ENCODE results near the gene VCAM1.

The VCAM1 gene

DNA sequence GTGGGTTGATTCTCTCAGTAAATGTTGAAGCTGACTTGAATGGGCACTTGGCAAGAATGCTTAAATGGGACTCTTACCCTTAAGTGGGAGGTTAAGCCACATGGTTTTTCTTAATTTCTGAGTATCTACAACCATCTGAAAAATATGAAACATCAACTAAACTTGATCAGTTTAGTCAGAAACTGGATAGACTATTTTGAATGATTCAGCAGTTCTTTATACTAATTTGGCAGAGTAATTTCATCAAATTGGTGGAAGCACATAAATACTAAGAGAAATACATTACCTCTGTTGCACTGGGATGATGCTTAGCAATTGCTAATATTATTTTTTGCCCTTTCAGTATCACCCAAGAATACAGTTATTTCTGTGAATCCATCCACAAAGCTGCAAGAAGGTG is 4.7 kb downstream of the VCAM1 start:
- no peak for DNase-seq (ENCODE audit: low read depth)

DNA sequence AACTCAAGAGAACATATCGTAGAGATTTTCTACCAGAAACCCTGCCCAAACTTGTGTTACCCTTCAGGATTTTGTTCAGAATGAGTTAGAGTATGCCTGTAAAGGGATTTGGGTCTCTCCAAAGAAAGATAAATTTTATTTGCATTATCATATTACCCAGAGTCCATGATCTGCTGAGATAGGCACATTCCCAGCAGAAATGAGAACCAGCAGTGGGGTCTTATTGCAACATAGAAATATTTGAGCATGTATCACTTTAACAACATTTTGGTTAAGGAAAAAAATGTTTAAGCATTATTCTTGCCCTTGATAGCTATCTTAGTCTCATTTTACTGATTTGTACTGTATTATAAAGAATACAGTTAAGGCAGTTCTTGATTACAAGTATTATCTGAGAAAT is 10.6 kb downstream of the VCAM1 start:
- DNase-seq (ENCODE audit: low read depth), result no peak

DNA sequence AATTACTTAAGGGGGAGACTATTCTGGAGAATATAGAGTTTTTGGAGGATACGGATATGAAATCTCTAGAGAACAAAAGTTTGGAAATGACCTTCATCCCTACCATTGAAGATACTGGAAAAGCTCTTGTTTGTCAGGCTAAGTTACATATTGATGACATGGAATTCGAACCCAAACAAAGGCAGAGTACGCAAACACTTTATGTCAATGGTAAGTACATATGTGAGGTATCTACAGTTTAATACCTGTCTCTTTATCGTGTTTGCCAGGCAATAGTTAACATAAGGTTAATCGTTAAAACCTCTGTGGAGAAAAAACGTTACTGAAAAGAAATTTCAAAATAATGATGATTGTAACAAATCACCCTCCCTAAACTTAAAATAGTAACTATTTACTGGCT is 11.8 kb downstream of the VCAM1 start:
- DNase-seq (ENCODE audit: low read depth), result no peak

DNA sequence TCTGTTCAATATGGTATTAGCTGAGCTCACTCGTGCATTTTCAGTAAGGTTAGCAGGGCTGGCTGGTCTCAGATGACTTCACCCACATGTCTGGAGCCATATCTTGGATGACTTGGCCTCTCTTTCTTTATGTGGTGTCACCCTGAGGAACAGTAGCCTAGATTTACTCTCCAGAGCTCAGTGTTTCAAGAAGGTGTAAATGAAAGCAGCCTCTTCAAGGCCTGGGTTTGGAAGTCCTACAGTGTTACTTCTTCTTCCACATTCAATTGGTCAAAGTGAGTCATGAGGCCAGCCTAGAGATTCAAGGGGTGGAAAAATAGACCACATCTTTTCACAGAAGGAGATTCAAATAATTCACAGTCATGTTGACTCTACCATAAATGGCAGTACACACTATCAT is 12.2 kb downstream of the VCAM1 start:
- no peak for DNase-seq (ENCODE audit: low read depth)

GRCh38 chr1:100734676-100735075 is 15.1 kb downstream of the VCAM1 start:
- DNase-seq (ENCODE audit: low read depth), result no peak

- DNase-seq (ENCODE audit: low read depth), result no peak
These were observed 15.7 kb downstream of the VCAM1 start for GRCh38 chr1:100735244-100735643.

DNA sequence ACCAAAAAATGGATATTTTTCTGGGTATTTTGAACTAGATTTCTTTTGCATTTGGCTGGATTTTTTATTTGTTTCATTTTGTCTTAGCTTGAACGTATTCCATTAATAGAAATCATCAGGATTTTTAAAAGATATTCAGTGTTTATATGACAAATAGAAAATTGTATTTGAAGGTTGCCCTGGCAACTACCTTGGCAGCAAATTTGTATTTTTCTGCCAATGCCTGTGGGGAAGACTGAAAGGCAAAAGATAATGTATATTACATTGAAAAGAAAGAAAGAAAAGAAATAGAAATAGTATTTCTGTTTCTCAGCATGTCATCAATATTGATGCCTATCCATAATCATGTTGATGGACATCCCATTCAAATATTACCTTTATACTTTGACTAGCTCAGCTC is 16.8 kb downstream of the VCAM1 start:
- DNase-seq (ENCODE audit: low read depth), result no peak

- no peak for DNase-seq (ENCODE audit: low read depth)
These were observed 17.2 kb downstream of the VCAM1 start for GRCh38 chr1:100736746-100737145.

DNA sequence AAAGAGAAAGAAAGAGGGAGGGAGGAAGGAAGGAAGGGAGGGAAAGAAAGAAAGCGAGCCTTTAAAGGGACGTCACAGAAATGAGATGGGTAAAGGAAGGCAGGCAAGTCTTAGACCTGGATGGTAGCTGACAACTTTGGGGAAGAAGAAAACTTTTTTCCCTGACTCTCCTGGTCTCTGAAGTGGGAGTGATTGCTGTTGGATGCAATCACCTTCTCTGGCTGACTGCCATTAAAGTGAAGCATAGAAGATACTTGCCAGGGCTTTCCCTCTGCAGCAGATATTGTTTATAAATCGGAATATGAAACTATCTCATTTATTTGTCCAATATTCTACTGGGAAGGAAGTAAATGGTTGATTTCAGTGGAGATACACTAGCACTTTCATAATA is 27.0 kb downstream of the VCAM1 start:
- DNase-seq (ENCODE audit: low read depth), result no peak

- DNase-seq (ENCODE audit: low read depth), result no peak
These were observed 28.2 kb downstream of the VCAM1 start for GRCh38 chr1:100747771-100748170.

GRCh38 chr1:100750005-100750885 is 30.7 kb downstream of the VCAM1 start:
- no peak for DNase-seq (ENCODE audit: low read depth)

- DNase-seq (ENCODE audit: low read depth), result no peak
These were observed 33.2 kb downstream of the VCAM1 start for GRCh38 chr1:100752791-100753190.

GRCh38 chr1:100757946-100758345 is 38.4 kb downstream of the VCAM1 start:
- no peak for DNase-seq (ENCODE audit: low read depth)

GRCh38 chr1:100759188-100759587 is 39.6 kb downstream of the VCAM1 start:
- no peak for DNase-seq (ENCODE audit: low read depth)

DNA sequence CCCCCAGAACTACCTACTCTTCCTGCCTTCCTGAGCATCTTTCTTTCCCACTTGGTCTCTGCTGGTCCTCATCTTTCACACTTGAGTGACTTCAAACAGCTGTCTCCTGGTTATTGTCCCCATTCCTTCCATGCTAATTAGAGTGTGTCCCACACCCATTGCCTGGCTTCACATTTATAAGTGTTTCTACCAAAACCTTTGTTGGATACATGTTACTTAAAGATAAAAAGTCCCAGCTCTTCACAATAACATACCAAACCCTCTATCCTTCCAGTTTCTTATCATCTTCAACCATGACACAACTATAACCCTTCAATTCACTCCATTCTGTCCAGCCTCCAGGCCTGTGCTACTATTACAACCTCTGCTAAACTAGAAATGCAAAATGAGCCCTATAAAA is 41.0 kb downstream of the VCAM1 start:
- DNase-seq (ENCODE audit: low read depth), result no peak

GRCh38 chr1:100762461-100762860 is 42.9 kb downstream of the VCAM1 start:
- DNase-seq (ENCODE audit: low read depth), result no peak

DNA sequence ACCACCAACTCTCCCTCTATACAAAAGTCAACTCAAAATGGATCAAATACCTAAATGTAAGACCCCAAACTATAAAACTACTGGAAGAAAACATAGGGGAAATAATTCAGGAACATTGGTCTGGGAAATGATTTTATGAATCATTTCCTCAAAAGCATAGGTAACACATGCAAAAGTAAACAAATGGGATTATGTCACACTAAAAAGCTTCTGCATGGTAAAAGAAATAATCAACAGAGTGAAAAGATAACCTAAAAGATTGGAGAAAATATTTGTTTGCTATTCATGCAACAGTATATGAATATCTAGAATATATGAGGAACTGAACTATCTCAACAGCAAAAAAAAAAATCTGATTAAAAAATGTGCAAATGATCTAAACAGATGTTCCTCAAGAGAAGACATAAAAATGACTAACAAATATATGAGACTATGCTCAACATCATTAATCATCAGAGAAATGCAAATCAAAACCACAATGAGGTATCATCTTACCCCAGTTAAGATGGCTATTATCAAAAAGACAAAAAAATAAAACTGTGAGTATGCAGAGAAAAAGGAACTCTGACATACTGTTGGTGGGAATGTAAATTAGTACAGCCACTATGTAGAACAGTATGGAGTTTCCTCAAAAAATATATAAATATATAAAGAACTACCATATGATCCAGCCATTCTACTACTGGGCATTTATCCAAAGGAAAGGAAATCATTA is 47.8 kb downstream of the VCAM1 start:
- no peak for DNase-seq (ENCODE audit: low read depth)

DNA sequence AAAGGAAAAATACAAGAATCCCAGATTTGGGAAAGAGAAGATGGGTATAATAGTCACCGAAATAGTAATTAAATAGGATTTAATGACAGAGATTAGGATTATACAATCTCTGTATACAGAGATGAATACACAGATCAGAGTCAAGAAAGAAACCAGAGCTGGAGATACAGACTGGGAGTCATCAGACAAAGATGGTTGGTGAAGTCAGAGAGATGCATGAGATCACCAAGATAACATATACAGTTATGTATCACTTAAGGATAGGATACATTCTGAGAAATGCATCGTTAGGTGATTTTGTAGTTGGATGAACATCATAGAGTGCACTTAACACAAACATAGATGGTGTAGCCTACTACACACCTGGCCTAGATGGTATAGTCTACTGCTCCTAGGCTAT is 49.8 kb downstream of the VCAM1 start:
- no peak for DNase-seq (ENCODE audit: low read depth)

GRCh38 chr1:100769906-100770646 is 50.5 kb downstream of the VCAM1 start:
- no peak for DNase-seq (ENCODE audit: low read depth)

- no peak for DNase-seq (ENCODE audit: low read depth)
These were observed 53.9 kb downstream of the VCAM1 start for GRCh38 chr1:100773444-100773843.

DNA sequence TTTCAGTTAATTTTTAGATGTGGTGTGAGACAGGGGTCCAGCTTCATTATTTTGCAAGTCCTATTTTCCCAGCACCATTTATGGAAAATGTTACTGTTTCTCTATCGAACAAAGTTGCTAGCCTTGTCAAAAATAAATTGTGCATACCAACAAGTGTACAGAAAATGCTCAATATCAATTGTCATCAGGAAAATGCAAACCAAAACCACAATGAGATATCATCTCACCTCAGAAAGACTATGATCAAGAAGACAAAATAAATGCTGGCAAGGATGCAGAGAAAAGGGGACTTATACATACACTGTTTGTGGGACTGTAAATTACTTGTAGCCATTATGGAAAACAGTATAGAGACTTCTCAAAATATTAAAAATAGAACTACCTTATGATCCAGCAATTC is 54.8 kb downstream of the VCAM1 start:
- no peak for DNase-seq (ENCODE audit: low read depth)

- DNase-seq (ENCODE audit: low read depth), result no peak
These were observed 55.9 kb downstream of the VCAM1 start for GRCh38 chr1:100775483-100775882.

- DNase-seq (ENCODE audit: low read depth), result no peak
These were observed 59.2 kb downstream of the VCAM1 start for GRCh38 chr1:100778748-100779147.

Data from stimulated activated CD8-positive, alpha-beta memory T cell treated with anti-CD3 and anti-CD28 coated beads, Interleukin-15, amount 100 ng/mL, for 24 hours (primary cell).